A549 (cell line): ENCODE measurements around the gene ING5.

ENCODE experiments used
- CHD4 ChIP-seq: fragments of 200-600 bp; sonication (generic); IDR thresholded peaks from 2 replicates; pipeline ENCODE4 v1.6.1; 2016; ENCODE audit warnings: antibody characterized with exemption, mild to moderate bottlenecking, borderline replicate concordance
- CTCF ChIP-seq: fragments of >200 bp; sonication (Bioruptor Twin); formaldehyde crosslinking; IDR thresholded peaks from 3 replicates; pipeline ENCODE4 v1.5.1; 2016
- FOSL2 ChIP-seq, 2 experiments: fragments of 450-650 bp in 1 of 2; fragments of >200 bp in 1 of 2; sonication (Bioruptor Twin) in 1 of 2; formaldehyde crosslinking; IDR thresholded peaks; 2 replicates each; pipeline versions ENCODE4 v1.5.0 to v1.6.1; 2016 to 2020; ENCODE audit warnings: mild to moderate bottlenecking in 1 of 2, moderate library complexity in 1 of 2
- MAFK ChIP-seq: fragments of 450-650 bp; IDR thresholded peaks from 2 replicates; pipeline ENCODE4 v1.6.1; 2014; ENCODE audit not compliant: partially characterized antibody
- MAX ChIP-seq: IDR thresholded peaks from 2 replicates; pipeline ENCODE4 v1.6.1; 2012
- MYC ChIP-seq: IDR thresholded peaks from 2 replicates; pipeline ENCODE4 v1.6.1; 2012; ENCODE audit warnings: mild to moderate bottlenecking, inconsistent platforms, low read length, improper control_type of control experiment, borderline replicate concordance
- NFE2L2 ChIP-seq: fragments of 150-350 bp; conservative IDR thresholded peaks from 2 replicates; pipeline ENCODE4 v1.6.1; 2014; ENCODE audit warnings: low read length
- POLR2A ChIP-seq: IDR thresholded peaks from 2 replicates; pipeline ENCODE4 v1.6.1; 2012; ENCODE audit warnings: mild to moderate bottlenecking, low read length
- RFX5 ChIP-seq: fragments of 450-650 bp; IDR thresholded peaks from 2 replicates; pipeline ENCODE4 v1.7.1; 2014; ENCODE audit warnings: antibody characterized with exemption, mild to moderate bottlenecking, moderate library complexity
- RNF2 ChIP-seq: fragments of 200-600 bp; sonication (generic); IDR thresholded peaks from 2 replicates; pipeline ENCODE4 v1.6.1; 2016; ENCODE audit warnings: low read depth, mild to moderate bottlenecking, antibody characterized with exemption, moderate library complexity, borderline replicate concordance

- TF ChIP-seq MAX (no peak), CTCF (no peak), RNF2 (no peak), MAFK (no peak), RFX5 (no peak), MYC (no peak), POLR2A (no peak), NFE2L2 (no peak), FOSL2 (IDR thresholded peaks at IDR 0.05) (no peak), FOSL2 (CRISPR knock-in tag; IDR thresholded peaks at IDR 0.05) (no peak), CHD4 (no peak)
Observed at GRCh38 chr2:241654551-241654950, 47.3 kb upstream of the ING5 start.
